IMR-90 (cell line): ENCODE measurements around the gene PCDHGB7. TPM values are rescaled to one million over a fixed set of nuclear protein-coding genes. Genes with fewer than 3 reads are reported as not detected.
A peak's percentile ranks its signal among the peaks of the same experiment; 100 is the strongest.

Source experiments
- ATAC-seq: fragments of 200-7000 bp; cut with Tn5 transposase; 2 replicates; pipeline ENCODE4 v1.9.1; 2020; ENCODE audit warnings: low read depth, mild to moderate bottlenecking, moderate library complexity
- BruUV-seq: library from RNA; stranded (reverse); fragments of 400-500 nt; replicated peaks from 2 replicates; lab custom pipeline; 2021; lab: Mats Ljungman, UMichigan
- CTCF ChIA-PET: fragments of 300-600 bp; formaldehyde crosslinking; extraction: SDS; loops from one replicate; lab custom pipeline; 2021; ENCODE audit warnings: antibody characterized with exemption; lab: Yijun Ruan, JAX
- POLR2A ChIA-PET: fragments of 300-600 bp; sonication (Branson Sonifier 250); formaldehyde crosslinking; loops from one replicate; lab custom pipeline; 2022; ENCODE audit warnings: antibody characterized with exemption; ENCODE audit not compliant: unreplicated experiment; lab: Charles Lee
- DNase-seq: peaks from one replicate; pipeline ENCODE4 v3.0.0; 2013
- H2AFZ ChIP-seq: replicated peaks from 2 replicates; pipeline ENCODE3; 2013; ENCODE audit warnings: low read length, mild to moderate bottlenecking; ENCODE audit not compliant: poor library complexity
- H2AK5ac ChIP-seq: 2 replicates; pipeline ENCODE4 v1.6.1; 2013; ENCODE audit warnings: low read depth, low read length, inconsistent platforms
- H2AK9ac ChIP-seq: replicated peaks from 2 replicates; pipeline ENCODE3; 2013; ENCODE audit warnings: mild to moderate bottlenecking, low read depth, low read length, moderate library complexity; ENCODE audit not compliant: poor library complexity
- H2BK120ac ChIP-seq: 2 replicates; pipeline ENCODE4 v1.6.1; 2013; ENCODE audit warnings: low read depth, low read length, inconsistent platforms
- H2BK15ac ChIP-seq: 3 replicates; pipeline ENCODE4 v1.6.1; 2013; ENCODE audit warnings: low read depth, low read length, inconsistent platforms
- H2BK20ac ChIP-seq: 2 replicates; pipeline ENCODE4 v1.6.1; 2013; ENCODE audit warnings: low read depth, mild to moderate bottlenecking, inconsistent platforms, low read length, moderate library complexity
- H2BK5ac ChIP-seq: 2 replicates; pipeline ENCODE4 v1.6.1; 2013; ENCODE audit warnings: mild to moderate bottlenecking, low read depth, low read length, inconsistent platforms; ENCODE audit not compliant: poor library complexity, severe bottlenecking
- H3K14ac ChIP-seq: replicated peaks from 2 replicates; pipeline ENCODE4 v1.6.1; 2013; ENCODE audit warnings: low read depth, low read length, inconsistent platforms
- H3K18ac ChIP-seq: 2 replicates; pipeline ENCODE4 v1.6.1; 2013; ENCODE audit warnings: low read depth, low read length, control low read depth
- H3K23ac ChIP-seq: 2 replicates; pipeline ENCODE4 v1.6.1; 2013; ENCODE audit warnings: low read depth, low read length, inconsistent platforms
- H3K27ac ChIP-seq: 2 replicates; pipeline ENCODE4 v1.5.1; 2013; ENCODE audit warnings: mild to moderate bottlenecking, control low read depth, low read length; ENCODE audit not compliant: insufficient read depth
- H3K27me3 ChIP-seq: 2 replicates; pipeline ENCODE4 v1.6.1; 2013; ENCODE audit warnings: low read length; ENCODE audit not compliant: control insufficient read depth, insufficient read depth
- H3K36me3 ChIP-seq: 2 replicates; pipeline ENCODE4 v1.6.1; 2013; ENCODE audit warnings: low read length, mixed read lengths; ENCODE audit not compliant: control insufficient read depth, insufficient read depth
- H3K4ac ChIP-seq: 2 replicates; pipeline ENCODE4 v1.6.1; 2013; ENCODE audit warnings: low read depth, low read length, inconsistent platforms
- H3K4me1 ChIP-seq: 2 replicates; pipeline ENCODE4 v1.6.1; 2013; ENCODE audit warnings: low read length, mixed read lengths; ENCODE audit not compliant: control insufficient read depth, insufficient read depth
- H3K4me2 ChIP-seq: 2 replicates; pipeline ENCODE4 v1.6.1; 2013; ENCODE audit warnings: low read depth, mild to moderate bottlenecking, control low read depth, low read length, moderate library complexity
- H3K4me3 ChIP-seq: 2 replicates; pipeline ENCODE4 v1.5.1; 2013; ENCODE audit warnings: low read depth, mild to moderate bottlenecking, control low read depth, low read length, moderate library complexity; ENCODE audit not compliant: insufficient read depth
- H3K56ac ChIP-seq: 2 replicates; pipeline ENCODE4 v1.6.1; 2013; ENCODE audit warnings: low read length, inconsistent platforms; ENCODE audit not compliant: insufficient read depth; ENCODE audit errors: extremely low read depth
- H3K79me1 ChIP-seq, 2 experiments: 2 replicates each; pipeline ENCODE4 v1.6.1; 2013; ENCODE audit warnings: low read length in 2 of 2, inconsistent platforms in 1 of 2, low read depth in 1 of 2
- H3K9ac ChIP-seq: 2 replicates; pipeline ENCODE4 v1.6.1; 2013; ENCODE audit warnings: low read depth, low read length, control low read depth
- H3K9me1 ChIP-seq: 2 replicates; pipeline ENCODE4 v1.6.1; 2013; ENCODE audit warnings: low read length, inconsistent platforms; ENCODE audit not compliant: insufficient read depth
- H3K9me3 ChIP-seq: 2 replicates; pipeline ENCODE4 v1.6.1; 2013; ENCODE audit warnings: low read length; ENCODE audit not compliant: control insufficient read depth, insufficient read depth
- H4K20me1 ChIP-seq: 2 replicates; pipeline ENCODE4 v1.6.1; 2013; ENCODE audit warnings: low read length, inconsistent platforms; ENCODE audit not compliant: insufficient read depth
- H4K5ac ChIP-seq: 2 replicates; pipeline ENCODE4 v1.6.1; 2013; ENCODE audit warnings: mild to moderate bottlenecking, low read depth, low read length, control low read depth
- H4K8ac ChIP-seq, 2 experiments: 2 replicates each; pipeline ENCODE4 v1.6.1; 2013; ENCODE audit warnings: low read depth in 2 of 2, low read length in 2 of 2, control low read depth in 1 of 2, inconsistent platforms in 1 of 2
- H4K91ac ChIP-seq: 2 replicates; pipeline ENCODE4 v1.6.1; 2013; ENCODE audit warnings: low read depth, low read length, inconsistent platforms; ENCODE audit not compliant: insufficient read depth
- MXI1 ChIP-seq: IDR thresholded peaks from 2 replicates; pipeline ENCODE4 v1.6.1; 2012; ENCODE audit warnings: low read depth, mild to moderate bottlenecking, low read length, moderate library complexity, borderline replicate concordance
- POLR2A ChIP-seq: IDR thresholded peaks from 2 replicates; pipeline ENCODE4 v1.6.1; 2012; ENCODE audit warnings: mild to moderate bottlenecking, low read depth, low read length
- WGBS, 2 experiments: methylation state at CpG; one replicate each; pipeline versions ENCODE4 v1.1.5 to v1.1.7; 2013; ENCODE audit warnings: missing lambda C conversion rate in 2 of 2; ENCODE audit not compliant: insufficient read length in 1 of 2; ENCODE audit errors: extremely low coverage in 2 of 2; 5-methylcytosine and 5-hydroxymethylcytosine counted together
- dilution Hi-C: fragments of 300-500 bp; cut with HindIII; formaldehyde crosslinking; loops from one replicate; pipeline ENCODE4 v1.14.3; 2018; ENCODE audit warnings: low sequenced_read_pairs; ENCODE audit not compliant: unreplicated experiment
- in situ Hi-C: fragments of 300-500 bp; cut with MboI; formaldehyde crosslinking; loops from 3 replicates; pipeline ENCODE4 v1.14.3; 2019; ENCODE audit warnings: low sequenced_read_pairs, inconsistent platforms, mixed read lengths
- intact Hi-C: fragments of 100-400 bp; cut with micrococcal nuclease; formaldehyde crosslinking; loops from 2 replicates; pipeline ENCODE4 v1.10.0; 2022
- polyA plus RNA-seq, 3 experiments: library from polyadenylated mRNA; depleted of rRNA; stranded (reverse); fragments of >200 nt; gene quantifications; 2 replicates each; pipeline ENCODE4 v1.2.3, GENCODE V29; 2012; ENCODE audit warnings: low replicate concordance in 1 of 3
- total RNA-seq: library from RNA; depleted of rRNA; stranded (reverse); fragments of >200 nt; gene quantifications from 2 replicates; pipeline ENCODE4 v1.2.3, GENCODE V29; 2012

PCDHGB7 gene
- total and polyA plus RNA-seq, 2 of the 4 experiments (the other 2 are of a cell fraction): 6.3 to 8.1 TPM

DNA sequence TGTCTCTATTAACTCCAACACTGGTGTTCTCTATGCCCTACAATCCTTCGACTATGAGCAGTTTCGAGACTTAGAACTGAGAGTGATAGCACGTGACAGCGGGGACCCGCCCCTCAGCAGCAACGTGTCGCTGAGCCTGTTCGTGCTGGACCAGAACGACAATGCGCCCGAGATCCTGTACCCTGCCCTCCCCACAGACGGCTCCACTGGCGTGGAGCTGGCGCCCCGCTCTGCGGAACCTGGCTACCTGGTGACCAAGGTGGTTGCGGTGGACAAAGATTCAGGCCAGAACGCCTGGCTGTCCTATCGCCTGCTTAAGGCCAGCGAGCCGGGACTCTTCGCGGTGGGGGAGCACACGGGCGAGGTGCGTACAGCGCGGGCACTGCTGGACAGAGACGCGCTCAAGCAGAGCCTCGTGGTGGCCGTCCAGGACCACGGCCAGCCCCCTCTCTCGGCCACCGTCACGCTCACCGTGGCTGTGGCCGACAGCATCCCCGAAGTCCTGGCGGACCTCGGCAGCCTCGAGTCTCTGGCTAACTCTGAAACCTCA, 5.3 kb downstream of the PCDHGB7 start:
- H3K56ac ChIP-seq: no peak overlapping the region
- H2BK5ac ChIP-seq: no peak overlapping the region
- intact Hi-C loops: no loop called here
- 0 out of 2 replicates have a peak, but pooled peaks have one; percentile 36 for TF ChIP-seq MXI1
- TF ChIP-seq POLR2A: no peak
- dilution Hi-C loops: no loop called here
- H3K14ac ChIP-seq: no peak overlapping the region
- BruUV-seq: no TSS peak
- H3K4me3 ChIP-seq: no peak overlapping the region
- no peak overlapping the region for H3K4ac ChIP-seq
- H3K18ac ChIP-seq: no peak overlapping the region
- ATAC-seq (no peak), DNase-seq (no peak)
- WGBS, 2 experiments: 38% methylated on average over 22 of the region's 42 CpGs; no CpG with 5 or more reads in 1 of the 2 experiments
- no peak overlapping the region for H2AFZ ChIP-seq
- ChIA-PET POLR2A (no interaction called here), CTCF (interaction anchor here (1.0 kb wide), 1 partner anchor 16 kb away, joined by 3 read pairs; no protein-coding TSS in a partner anchor)
- H2AK5ac ChIP-seq: no peak overlapping the region
- H2BK120ac ChIP-seq: no peak overlapping the region
- no peak overlapping the region for H3K27ac ChIP-seq
- H4K20me1 ChIP-seq: no peaks in the 10 kb centered on the region
- H4K91ac ChIP-seq: no peak overlapping the region
- peaks cover 39% of the 10 kb centered on the region for H3K36me3 ChIP-seq
- H3K9me3 ChIP-seq: peaks cover 62% of the 10 kb centered on the region
- H2AK9ac ChIP-seq: no peak overlapping the region
- no peak overlapping the region for H2BK15ac ChIP-seq
- H4K8ac ChIP-seq: no peak overlapping the region
- H3K9ac ChIP-seq: no peak overlapping the region
- H3K23ac ChIP-seq: no peak overlapping the region
- no peak overlapping the region for H4K5ac ChIP-seq
- H3K79me1 ChIP-seq: peaks cover 20 to 26% of the 10 kb centered on the region in 2 experiments; a peak in 3 of 4 replicates
- no peak overlapping the region for H2BK20ac ChIP-seq
- no peaks in the 10 kb centered on the region for H3K9me1 ChIP-seq
- H3K4me1 ChIP-seq: no peaks in the 10 kb centered on the region
- in situ Hi-C loops: no loop called here
- H3K4me2 ChIP-seq: no peak overlapping the region
- H3K27me3 ChIP-seq: no peaks in the 10 kb centered on the region
